ENCODE measurements around the gene GINS2. TPM values are rescaled to one million over a fixed set of nuclear protein-coding genes. Genes with fewer than 3 reads are reported as not detected.

GINS2 gene
- total and polyA plus RNA-seq, 8 donors: 0.87 to 3.6 (median 2.0) TPM; not detected in 1

DNA sequence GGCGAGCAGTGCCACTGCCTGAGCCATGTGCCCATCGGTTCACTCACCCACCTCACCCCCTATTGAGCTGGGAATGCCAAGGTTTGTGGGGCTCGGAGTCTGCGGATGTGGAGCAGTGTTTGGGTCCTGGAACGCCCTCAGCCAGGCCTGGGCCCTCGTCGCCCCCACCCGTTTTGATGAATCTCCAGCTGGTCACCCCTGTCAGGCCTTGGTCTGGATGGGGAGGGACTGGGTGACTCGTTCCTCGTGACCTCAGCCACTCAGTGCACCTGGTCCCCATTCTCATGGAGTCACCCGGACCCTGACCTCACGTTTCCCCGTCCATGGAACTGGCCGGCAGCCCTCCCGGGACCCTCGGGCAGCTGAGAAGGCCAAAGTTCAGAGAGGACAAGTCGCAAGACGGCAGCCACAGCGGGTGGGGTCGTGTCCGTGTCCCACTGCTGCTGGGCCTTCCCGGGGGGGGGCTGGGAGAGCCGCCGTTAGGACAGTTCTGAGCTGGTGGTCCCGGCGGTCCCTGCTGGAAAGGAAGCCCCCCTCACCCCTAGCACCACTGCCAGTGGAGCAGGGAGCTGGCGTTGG is 52.4 kb downstream of the GINS2 start:
- Histone ChIP-seq H3K27ac (peak overlapping the region in 4 of 5 donors; percentile 32 to 65 (median 36)), H3K4me1 (peaks cover 80 to 100% (median 97%) of the 10 kb centered on the region in 4 donors), H3K4me3 (no peak overlapping the region), H3K9me3 (no peaks in the 10 kb centered on the region), H3K36me3 (peaks cover 9 to 41% (median 29%) of the 10 kb centered on the region in 4 donors), H3K27me3 (no peaks in the 10 kb centered on the region)
- 67 to 81% (median 70%) methylated on average over 15 to 27 of the region's 27 CpGs for WGBS, 5 donors
- DNase-seq: no peak
- TF ChIP-seq EP300 (IDR thresholded peaks at IDR 0.05) (no peak), POLR2AphosphoS5 (IDR thresholded peaks at IDR 0.05) (no peak), POLR2A (IDR thresholded peaks at IDR 0.05) (no peak)
- TF ChIP-seq, protein P1, sequence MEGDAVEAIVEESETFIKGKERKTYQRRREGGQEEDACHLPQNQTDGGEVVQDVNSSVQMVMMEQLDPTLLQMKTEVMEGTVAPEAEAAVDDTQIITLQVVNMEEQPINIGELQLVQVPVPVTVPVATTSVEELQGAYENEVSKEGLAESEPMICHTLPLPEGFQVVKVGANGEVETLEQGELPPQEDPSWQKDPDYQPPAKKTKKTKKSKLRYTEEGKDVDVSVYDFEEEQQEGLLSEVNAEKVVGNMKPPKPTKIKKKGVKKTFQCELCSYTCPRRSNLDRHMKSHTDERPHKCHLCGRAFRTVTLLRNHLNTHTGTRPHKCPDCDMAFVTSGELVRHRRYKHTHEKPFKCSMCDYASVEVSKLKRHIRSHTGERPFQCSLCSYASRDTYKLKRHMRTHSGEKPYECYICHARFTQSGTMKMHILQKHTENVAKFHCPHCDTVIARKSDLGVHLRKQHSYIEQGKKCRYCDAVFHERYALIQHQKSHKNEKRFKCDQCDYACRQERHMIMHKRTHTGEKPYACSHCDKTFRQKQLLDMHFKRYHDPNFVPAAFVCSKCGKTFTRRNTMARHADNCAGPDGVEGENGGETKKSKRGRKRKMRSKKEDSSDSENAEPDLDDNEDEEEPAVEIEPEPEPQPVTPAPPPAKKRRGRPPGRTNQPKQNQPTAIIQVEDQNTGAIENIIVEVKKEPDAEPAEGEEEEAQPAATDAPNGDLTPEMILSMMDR (IDR thresholded peaks at IDR 0.05): no peak
- intact Hi-C loops (cut with DNase I; ENCODE audit: low total_unique reads): no loop called here

DNA sequence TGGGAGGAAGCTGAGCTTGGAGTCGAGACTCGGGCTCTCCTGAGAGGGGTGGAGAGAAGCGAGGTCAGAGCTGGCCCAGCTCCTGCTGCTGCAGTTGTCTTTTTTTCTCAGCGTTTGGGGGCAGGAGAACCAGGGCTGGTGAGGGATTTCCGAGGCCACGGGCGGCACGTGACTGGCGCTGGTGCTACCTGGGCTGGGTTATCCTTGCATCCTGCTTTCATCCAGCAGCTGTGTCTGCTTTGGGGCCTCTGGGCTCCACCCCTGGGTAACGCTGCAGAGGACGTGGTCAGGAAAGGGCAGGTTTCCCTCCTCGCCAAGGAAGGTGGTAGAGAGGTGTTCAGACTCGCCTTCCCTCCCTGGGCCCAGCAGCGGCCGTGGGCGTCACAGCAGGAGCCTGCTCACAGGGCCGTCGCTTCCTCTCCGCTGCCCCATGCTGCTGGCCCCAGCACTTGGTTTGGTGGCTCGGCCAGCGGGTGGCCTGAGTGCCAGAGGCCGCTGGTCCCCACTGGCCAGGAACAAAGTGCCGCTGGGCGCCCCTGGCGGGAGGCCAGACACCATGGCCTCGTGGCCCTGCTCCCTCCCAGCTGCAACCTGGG is 53.1 kb downstream of the GINS2 start:
- no peak for TF ChIP-seq EP300 (IDR thresholded peaks at IDR 0.05)
- no peak for TF ChIP-seq POLR2AphosphoS5 (IDR thresholded peaks at IDR 0.05)
- TF ChIP-seq POLR2A (IDR thresholded peaks at IDR 0.05): no peak
- TF ChIP-seq, protein P1 (IDR thresholded peaks at IDR 0.05): no peak
- no peak overlapping the region for H3K4me3 ChIP-seq
- H3K27me3 ChIP-seq: no peaks in the 10 kb centered on the region
- peaks cover 80 to 100% (median 96%) of the 10 kb centered on the region in 4 donors for H3K4me1 ChIP-seq
- peak in 1 of 2 donors; percentile 58 for DNase-seq
- peaks cover 9 to 37% (median 26%) of the 10 kb centered on the region in 4 donors for H3K36me3 ChIP-seq
- WGBS, 5 donors: 38 to 62% (median 49%) methylated on average over 14 to 26 of the region's 26 CpGs
- no peaks in the 10 kb centered on the region for H3K9me3 ChIP-seq
- peak overlapping the region; percentile 15 to 65 (median 32) for H3K27ac ChIP-seq
- intact Hi-C loops (cut with DNase I; ENCODE audit: low total_unique reads): no loop called here

DNA sequence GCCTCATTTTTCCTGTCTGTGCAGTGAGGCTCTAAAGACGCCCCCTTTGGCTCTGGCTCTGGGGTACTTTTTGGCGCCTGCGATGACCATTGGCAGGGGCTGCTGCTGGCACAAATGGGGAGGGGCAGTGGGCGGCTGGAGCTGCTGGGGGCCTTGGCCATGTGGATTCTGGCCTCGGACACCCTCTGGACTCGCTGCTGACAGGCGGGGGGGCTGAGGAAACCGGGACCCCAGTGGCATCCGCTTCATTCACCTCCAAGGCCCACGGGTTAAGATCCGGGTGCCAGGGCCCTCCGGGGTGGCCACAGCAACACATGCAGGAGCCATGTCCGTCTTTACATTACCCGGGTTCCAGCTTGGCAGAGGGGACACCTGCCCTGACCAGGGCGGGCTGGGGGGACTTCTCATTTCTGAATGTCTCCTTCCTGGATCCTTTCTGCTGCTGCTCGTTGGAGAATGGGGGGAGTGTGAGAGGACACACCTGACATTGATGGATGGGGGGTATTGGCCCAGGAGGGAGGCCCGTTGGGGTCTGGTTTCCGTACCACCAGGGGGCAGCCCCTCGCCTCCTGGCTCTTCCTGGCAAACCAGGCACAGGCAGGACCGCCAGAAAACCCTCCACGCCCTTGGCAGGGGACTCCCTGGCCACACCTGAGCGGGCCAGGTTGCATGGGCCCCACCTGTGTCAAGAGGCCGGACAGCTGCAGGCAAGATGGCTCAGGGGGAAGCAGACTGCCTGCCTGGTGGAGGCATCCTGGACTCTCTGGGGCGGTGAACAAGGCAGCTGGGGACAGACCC is 53.8 kb downstream of the GINS2 start:
- intact Hi-C loops (cut with DNase I; ENCODE audit: low total_unique reads): no loop called here
- WGBS, 5 donors: 59 to 70% (median 64%) methylated on average over 7 to 24 of the region's 24 CpGs
- peak overlapping the region; percentile 15 to 65 (median 29) for H3K27ac ChIP-seq
- peak in 1 of 2 donors; percentile 48 for DNase-seq
- peaks cover 0 to 2% (median under 1%) of the 10 kb centered on the region in 4 donors for H3K9me3 ChIP-seq
- peaks cover 9 to 35% (median 24%) of the 10 kb centered on the region in 4 donors for H3K36me3 ChIP-seq
- peaks cover 74 to 97% (median 91%) of the 10 kb centered on the region in 4 donors for H3K4me1 ChIP-seq
- H3K4me3 ChIP-seq: no peak overlapping the region
- TF ChIP-seq POLR2AphosphoS5 (IDR thresholded peaks at IDR 0.05): no peak
- no peak for TF ChIP-seq EP300 (IDR thresholded peaks at IDR 0.05)
- TF ChIP-seq, protein P1 (IDR thresholded peaks at IDR 0.05): no peak
- TF ChIP-seq POLR2A (IDR thresholded peaks at IDR 0.05): no peak
- no peaks in the 10 kb centered on the region for H3K27me3 ChIP-seq

DNA sequence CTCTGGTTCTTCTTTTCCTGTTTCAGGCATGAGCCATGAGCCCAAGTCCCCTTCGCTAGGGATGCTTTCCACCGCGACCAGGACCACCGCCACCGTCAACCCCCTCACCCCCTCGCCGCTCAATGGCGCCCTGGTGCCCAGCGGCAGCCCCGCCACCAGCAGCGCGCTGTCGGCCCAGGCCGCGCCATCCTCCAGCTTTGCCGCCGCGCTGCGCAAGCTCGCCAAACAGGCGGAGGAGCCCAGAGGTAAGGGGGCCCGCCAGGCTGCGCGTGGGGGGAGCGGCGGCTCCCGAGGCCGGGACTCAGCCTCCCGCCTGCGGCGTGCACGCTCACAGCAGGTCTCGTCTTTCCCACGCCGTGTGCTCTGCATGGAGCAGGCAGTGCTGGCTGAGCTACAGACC is 54.9 kb downstream of the GINS2 start:
- TF ChIP-seq POLR2A (IDR thresholded peaks at IDR 0.05) (no peak), EP300 (IDR thresholded peaks at IDR 0.05) (no peak), POLR2AphosphoS5 (IDR thresholded peaks at IDR 0.05) (no peak)
- TF ChIP-seq, protein P1 (IDR thresholded peaks at IDR 0.05): no peak
- no peak for DNase-seq
- 83 to 91% (median 89%) methylated on average over 26 to 35 of the region's 35 CpGs for WGBS, 5 donors
- intact Hi-C loops (cut with DNase I; ENCODE audit: low total_unique reads): no loop called here
- H3K27ac ChIP-seq: no peak overlapping the region
- H3K4me1 ChIP-seq: peaks cover 63 to 87% (median 80%) of the 10 kb centered on the region in 4 donors
- no peaks in the 10 kb centered on the region for H3K27me3 ChIP-seq
- H3K36me3 ChIP-seq: peaks cover 9 to 46% (median 24%) of the 10 kb centered on the region in 4 donors
- H3K4me3 ChIP-seq: no peak overlapping the region
- H3K9me3 ChIP-seq: peaks cover 0 to 9% (median 3%) of the 10 kb centered on the region in 4 donors

Data from stomach (tissue), 9 donors.